GM19240 (cell line): ENCODE data around the gene BAD.

Experiments used
- DNase-seq: peaks from one replicate; pipeline ENCODE4 v3.0.0; 2011; ENCODE audit warnings: low spot score; ENCODE audit not compliant: insufficient read length

BAD gene

DNA sequence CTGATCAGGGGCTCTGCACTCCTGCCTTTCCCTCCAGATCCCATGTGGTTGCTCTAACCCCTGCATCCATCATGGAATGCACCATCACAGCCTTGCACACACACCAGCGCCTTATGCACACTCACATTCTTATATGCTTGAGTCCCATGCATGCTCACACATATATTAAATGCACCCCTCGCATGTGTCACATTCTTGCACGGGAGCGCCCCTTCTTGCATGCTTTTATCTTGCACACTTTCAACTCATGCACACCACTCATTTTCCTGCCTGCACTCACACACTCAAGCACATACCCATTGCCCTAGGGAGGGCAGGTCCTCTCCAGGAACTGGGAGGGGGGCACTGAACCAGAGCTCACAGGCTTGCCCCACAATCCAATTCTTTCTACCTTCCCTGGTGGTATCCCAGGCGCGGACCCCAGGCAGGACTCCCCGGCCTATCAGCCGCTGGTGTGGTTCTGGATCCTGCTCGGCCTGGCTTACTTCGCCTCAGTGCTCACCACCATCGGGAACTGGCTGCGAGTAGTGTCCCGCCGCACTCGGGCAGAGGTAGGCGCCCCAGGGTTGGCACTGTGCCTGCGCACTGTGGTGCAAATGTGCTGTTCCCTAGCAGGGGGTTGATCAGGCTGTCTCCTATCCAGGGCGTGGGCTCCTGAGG, 13.4 kb upstream of the BAD start:
- DNase-seq, result no peak

DNA sequence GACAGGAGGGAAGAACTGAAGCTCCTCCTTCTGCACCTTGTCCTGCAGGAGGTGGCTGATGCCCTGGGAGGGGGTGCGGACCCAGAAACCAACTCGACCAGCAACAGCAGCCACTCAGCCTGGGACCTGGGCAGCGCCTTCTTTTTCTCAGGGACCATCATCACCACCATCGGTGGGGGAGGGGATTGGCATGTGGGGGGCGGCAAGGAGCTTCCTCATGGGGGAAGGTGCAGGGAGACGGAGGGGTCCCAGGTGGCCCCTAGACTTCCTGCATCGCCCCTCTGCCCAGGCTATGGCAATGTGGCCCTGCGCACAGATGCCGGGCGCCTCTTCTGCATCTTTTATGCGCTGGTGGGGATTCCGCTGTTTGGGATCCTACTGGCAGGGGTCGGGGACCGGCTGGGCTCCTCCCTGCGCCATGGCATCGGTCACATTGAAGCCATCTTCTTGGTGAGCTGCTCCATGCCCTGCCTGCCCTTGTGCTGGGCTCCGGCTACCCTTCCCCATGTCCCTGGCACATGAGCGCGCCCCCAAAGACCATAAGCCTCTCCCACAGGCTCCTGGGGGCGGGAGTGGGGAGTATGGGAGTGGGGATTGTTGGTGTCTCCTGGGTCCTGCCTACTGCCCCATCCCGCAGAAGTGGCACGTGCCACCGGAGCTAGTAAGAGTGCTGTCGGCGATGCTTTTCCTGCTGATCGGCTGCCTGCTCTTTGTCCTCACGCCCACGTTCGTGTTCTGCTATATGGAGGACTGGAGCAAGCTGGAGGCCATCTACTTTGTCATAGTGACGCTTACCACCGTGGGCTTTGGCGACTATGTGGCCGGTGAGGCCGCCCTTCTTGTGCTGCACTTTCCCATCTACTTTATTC, 12.6 kb upstream of the BAD start:
- DNase-seq, result no peak

DNA sequence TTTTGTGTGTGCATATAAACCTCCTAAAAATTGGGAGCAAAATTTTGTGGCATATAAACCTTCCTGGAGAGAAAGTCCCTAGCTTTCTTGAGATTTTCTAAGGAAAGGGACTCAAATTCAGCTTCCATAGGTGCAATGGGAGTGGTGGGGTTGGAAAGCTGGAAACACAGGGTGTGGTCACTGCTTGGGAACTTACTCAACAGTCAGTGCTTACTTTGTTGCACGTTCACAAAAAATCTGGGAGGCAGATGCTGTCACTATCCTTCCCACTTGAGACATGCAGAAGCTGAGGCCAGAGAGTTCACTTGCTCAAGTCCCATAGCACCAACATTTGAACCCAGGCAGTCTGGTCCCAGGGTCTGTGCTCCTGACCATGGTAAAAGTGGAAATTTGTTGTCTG, 11.8 kb upstream of the BAD start:
- DNase-seq, result no peak

DNA sequence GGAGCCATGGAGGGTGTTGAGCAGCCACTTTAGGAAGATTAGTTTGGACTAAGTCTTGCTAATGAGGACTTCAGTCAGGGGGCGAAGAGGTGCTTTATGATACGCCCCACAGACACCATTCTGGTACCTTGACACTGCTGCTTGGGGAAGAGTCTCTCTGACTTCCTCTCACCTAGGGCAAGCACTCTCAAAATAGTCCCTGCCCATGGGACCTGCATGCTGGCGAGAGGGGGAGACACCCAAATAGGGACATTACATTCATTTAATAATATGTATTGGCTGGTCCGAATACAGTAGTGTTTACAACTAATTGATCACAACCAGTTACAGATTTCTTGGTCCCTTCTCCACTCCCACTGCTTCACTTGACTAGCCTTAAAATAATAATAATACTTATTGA, 11.3 kb upstream of the BAD start:
- DNase-seq, result no peak

DNA sequence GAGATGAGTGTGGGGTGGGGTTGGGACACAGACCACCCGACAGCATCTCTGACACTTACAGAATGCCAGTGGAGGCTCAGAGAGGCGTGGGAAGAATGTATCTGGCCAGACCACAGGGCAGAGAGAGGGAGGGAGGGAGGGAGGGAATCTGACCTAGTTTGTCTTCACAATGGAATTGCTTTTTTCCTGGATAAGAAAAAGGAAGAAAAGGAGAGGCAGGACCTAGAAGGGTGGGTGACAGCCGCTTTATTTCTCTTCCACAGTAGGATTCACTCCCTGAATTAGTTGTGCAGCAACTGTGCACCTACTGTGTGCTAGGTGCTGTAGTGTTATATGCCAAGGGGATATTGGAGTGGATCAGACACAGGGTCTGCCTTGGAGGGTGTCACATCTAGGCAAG, 10.3 kb upstream of the BAD start:
- DNase-seq, result no peak

DNA sequence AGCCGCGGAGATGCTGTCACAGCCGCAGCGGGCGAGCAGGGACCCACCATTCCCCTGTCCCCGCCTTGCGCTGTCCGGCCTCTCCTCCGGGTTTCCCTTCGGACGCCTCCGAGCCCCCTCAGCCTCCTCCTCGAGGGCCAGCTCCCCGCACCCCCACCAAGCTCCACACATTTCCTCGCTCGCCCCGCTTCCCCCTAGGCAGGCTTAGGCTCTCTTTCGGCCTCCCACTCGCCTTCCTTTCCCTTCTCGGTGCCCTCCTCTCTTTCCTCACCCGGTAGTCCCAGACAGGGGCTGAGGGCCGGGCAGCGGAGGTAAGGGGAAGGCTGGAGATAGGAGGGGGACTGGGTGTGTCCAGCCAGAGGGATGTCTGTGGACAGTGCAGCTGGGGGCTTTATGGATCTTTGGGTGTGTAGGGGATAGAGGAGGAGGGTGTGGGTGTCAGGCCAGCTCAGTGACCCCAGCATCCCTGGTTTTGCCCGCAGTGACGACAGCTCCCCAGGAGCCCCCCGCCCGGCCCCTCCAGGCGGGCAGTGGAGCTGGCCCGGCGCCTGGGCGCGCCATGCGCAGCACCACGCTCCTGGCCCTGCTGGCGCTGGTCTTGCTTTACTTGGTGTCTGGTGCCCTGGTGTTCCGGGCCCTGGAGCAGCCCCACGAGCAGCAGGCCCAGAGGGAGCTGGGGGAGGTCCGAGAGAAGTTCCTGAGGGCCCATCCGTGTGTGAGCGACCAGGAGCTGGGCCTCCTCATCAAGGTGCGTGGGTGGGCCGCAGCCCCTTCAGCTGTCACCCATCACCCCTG, 8.2 kb upstream of the BAD start:
- no peak for DNase-seq

DNA sequence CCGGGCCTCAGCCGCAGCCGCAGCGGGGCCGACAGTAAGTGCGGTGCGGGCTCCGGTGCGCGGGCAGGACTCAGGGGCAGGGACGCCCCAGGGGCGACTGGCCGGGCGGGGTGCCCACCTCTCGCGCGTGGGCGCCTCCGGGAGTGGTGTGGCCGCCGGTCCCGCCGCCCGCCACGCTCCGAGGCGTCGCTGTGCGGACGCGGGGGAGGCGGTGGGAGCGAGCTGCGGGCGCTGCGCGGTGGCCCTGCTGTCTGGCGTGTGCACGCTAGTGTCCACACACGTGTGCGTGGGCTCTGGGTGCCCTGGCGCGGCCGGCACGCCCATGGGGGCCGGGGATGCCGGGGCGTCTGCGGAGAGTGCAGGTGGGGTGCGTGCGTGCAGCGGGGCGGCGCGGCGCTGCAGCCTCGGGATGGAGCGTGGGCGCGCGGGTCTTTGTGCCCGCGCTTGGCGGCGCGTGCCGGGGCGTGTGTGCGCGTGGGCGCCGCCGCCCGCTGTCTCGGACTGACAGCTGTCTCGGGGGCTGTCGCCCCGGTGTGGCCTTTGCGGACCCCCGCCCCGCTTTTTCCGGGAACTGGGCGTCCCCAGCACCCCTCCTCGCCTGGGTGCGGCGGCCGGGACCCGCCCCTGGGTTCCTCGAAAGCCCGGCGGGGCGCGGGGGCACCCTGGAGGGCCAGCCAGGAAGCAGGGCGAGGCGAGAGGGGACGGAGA, 7.4 kb upstream of the BAD start:
- DNase-seq, result no peak

DNA sequence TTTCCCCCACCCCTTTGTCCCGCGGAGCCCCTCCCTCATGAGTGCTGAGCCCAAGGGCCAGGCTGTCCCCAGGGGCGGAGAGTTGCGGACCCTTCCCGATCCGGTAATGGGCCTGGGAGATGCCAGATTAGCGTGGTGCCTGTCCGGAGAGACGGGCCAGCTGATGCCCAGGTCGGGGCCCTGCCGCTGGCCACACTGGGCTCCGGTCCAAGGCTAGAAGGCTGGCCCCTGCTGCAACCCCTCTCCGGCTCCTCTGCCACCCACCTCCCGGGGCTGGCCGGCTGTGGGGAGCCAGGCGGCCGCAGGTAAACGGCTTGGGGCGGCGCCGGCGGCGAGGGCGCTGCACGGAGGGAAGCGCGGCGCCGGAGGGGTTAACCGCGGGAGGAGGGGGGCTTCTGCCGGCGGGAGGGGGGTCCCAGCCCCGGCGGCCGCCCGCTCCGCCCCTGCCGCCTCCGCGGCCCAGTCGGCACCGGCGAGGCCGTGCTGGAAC, 6.8 kb upstream of the BAD start, which contains the start of gene KCNK4:
TSS of gene KCNK4 (plus strand) at position 41 of the 490 bp plus-strand sequence. CDS start 1,717 bp downstream, outside the sequence.
- no peak for DNase-seq

DNA sequence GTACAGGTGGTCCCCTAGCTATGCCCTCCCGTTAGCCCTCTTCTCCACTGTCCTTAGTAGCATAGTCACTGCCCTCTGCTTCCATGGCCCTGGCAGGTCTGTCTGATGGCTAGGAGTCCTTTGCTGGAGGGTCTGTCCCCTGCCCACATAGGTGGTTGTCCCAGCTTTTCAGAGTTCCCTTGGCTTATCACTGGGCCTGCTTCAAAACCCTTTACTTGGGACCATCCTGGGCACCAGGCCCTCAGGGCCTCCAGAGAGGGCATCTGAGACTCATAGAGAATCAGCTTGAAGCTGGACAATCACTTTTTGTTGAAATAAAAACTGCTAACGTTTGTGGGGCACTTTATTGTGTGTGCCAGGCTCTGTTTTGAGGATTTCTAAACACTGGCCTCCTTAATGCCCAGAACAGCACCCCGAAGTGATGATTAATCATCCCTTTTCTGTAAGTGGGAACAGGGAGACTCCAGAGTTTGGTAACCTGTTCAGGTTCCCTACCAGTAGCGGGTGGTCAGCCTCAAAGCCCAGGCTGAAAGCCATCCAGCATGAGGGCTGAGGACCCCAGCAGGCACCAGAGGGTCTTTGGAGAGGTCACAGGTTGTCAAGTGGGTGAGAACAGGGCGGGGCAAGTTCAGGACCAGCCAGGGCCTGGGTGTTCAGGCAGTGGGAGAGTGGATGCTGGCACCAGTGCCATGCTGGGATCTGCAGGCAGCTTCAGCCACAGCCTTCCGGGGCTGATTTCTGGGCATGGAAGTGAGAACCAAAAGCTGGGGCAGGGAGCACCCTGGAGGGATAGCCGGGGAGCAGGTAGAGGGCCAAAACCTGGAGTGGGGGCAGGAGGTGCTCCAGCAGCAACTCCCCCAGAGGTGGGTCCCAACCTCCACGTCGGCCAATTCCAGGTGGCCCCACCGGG, 6.1 kb upstream of the BAD start:
- no peak for DNase-seq

DNA sequence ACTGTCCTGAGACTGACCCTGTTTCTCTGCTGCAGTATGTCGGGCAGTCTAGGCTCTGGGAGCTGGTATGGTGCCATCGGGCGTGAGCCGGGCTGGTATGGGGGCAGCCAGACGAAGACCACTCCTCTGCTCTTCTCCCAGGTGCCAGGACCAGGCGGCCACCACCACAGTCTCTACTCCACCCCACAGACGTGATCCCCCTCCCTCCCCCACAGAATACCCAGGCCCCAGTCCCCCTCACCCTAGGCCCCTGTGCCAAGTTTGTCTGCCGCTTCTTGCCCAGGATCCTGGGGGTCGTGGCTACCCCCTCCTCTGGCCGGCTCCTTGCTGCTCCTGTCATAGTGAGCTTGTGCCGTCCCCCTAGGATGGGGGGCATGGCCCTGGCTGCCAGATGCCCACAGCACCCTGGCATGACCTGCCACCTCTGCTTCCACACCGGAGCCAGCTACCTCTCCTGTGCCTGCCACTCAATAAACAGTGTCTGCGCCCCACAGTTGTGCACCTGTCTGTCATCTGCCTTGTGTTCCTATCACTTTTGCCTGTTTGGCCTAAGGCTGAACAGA, 4.6 kb upstream of the BAD start:
- no peak for DNase-seq

DNA sequence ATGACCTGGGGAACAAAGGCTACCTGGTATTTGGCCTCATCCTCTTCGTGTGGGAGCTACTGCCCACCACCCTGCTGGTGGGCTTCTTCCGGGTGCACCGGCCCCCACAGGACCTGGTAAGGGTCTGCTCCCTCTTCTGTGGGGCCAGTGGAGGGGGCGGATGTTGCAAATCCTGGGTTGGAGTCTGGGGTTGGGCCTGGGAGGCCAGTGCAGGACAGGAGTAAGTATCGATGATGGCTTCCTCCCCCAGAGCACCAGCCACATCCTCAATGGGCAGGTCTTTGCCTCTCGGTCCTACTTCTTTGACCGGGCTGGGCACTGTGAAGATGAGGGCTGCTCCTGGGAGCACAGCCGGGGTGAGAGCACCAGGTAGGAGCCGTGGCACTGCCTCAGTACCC, 3.9 kb upstream of the BAD start:
- DNase-seq, result no peak

DNA sequence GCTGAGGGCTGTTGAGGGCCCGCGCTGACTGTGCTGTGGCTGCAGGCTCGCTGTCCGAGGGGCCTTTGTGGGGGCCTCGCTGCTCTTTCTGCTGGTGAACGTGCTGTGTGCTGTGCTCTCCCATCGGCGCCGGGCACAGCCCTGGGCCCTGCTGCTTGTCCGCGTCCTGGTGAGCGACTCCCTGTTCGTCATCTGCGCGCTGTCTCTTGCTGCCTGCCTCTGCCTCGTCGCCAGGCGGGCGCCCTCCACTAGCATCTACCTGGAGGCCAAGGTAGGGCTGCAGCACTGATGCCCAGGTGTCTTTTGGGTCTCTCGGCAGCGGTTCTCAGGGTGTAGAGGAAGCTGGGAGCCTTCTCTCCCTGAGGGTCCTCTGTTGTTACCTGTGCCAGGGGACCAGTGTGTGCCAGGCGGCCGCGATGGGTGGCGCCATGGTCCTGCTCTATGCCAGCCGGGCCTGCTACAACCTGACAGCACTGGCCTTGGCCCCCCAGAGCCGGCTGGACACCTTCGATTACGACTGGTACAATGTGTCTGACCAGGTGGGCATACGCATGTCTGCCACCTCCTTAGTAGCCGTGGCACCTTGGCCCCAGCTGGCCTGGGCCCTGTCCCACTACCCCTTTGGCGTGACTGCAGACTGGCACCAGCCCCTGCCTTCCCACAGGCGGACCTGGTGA, 3.3 kb upstream of the BAD start:
- DNase-seq, result no peak

DNA sequence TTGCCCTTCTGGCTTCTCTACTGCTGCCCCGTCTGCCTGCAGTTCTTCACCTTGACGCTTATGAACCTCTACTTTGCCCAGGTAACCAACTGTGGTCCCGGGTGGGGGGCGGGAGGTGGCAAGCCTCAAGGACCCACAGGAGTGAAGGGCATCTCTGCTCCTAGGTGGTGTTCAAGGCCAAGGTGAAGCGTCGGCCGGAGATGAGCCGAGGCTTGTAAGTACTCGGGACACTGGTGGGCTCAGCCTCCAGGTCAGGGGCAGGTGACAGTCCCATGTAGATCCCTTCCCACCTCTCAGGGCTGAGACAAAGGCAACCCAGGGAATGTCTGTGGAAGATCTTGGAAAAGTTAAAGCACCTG, 2.3 kb upstream of the BAD start:
- no peak for DNase-seq

DNA sequence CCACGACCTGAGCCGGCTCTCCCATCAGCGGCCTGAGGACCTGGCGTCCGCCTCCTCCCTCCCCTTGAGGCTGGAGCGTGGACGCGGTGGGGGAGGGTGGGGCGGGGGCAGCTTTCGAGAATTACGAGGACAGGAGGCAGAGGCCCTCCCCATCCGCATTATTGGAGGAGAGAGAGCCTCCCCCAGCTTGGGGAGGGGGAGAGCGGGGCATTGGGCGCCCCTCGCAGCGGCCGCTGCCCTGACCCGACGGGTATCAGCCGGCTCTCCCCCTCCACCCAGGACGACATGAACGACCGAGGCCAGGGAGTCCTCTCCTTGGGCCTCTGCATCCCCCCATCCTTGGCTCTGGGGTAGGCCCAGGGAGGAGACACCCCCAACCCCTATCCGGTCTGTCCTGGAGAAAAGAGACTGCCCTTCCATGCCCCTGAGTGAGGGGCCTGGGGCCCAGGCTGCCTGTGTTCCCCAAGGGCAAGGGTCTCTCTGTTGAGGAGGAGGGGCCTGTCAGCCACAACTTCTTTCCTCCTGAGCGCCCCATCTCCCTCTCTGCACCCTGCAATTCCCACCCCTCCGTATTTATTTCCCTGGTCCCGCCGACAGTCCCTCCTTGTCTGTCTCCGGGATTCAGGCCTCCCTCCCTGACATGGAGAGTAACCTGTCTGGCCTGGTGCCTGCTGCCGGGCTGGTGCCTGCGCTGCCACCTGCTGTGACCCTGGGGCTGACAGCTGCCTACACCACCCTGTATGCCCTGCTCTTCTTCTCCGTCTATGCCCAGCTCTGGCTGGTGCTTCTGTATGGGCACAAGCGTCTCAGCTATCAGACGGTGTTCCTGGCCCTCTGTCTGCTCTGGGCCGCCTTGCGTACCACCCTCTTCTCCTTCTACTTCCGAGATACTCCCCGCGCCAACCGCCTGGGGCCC, 1.7 kb upstream of the BAD start:
- no peak for DNase-seq

DNA sequence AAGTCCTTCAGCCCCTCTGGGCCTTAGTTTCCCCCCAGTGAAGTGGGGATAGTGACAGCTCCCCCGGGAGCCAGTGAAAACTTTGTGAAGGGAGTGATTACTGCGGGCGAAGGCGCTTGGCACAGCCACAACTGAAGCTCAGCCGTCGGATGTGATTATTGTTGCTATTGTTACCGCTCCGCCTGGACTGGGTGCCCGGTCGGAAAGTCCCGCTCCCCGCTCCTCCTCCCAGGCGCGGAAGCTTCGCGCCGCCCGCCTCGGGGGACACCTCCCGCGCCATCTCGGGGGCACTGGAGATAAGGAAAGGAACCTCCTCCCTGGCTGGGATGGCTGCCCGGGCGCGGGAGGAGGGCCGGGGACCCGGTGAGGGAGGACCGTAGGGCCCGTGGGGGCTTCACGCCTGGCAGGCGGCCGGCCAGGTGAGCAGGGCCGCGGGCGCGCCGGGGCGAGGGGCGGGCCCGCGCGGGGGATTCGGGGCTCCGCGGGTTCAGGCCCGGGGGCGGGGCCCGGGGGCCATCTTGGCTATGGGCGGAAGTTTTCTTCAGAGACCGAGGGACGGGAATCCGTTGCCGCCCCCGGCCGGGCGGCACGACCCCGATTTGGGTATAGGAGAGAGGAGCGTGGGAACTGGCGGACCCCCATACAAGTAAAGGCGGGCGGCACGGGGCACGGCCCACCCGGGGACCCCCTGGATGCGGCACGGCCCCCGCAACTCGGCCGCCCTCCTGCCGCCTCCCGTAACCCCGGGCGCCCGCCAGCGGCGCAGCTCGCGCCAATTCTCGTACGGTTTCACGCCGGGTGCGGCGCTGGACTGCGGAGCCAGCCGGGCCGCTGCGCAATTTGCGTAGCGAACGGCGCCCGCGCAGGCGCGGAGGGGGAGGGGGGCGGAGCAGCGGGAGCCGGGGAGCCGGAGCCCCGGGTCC, 758 bp upstream of the BAD start, which contains the start of gene GPR137:
TSS of gene GPR137 (plus strand) at position 887 of the 923 bp plus-strand sequence. CDS start 677 bp downstream, outside the sequence.
- DNase-seq, result peak; percentile 94

DNA sequence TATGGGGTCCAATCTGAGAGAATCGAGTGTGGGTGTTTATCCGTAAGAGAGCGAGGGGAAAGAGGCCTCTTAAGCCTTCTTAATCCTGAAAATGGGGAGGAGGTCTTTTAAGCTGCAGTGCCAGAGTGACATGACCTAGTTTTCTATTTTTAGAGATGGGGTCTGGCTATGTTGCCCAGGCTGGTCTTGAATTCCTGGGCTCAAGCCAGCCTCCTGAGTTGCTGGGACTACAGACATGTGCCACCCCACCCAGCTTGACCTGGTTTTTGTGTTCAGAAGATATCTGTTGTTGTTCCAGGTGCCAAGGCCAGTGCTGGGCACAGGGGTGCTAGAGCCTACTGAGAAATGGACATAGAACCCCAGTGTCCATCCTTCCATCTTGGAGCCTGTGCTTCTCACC, 1.4 kb downstream of the BAD start:
- DNase-seq, result no peak
